WTC11 (cell line): Measurements from ENCODE around the gene SIKE1. TPM values are rescaled to one million over a fixed set of nuclear protein-coding genes. Genes with fewer than 3 reads are reported as not detected.

Source experiments
- ATAC-seq: fragments of 200-7000 bp; cut with Tn5 transposase; 2 replicates; pipeline ENCODE4 v1.10.0; 2021; ENCODE audit warnings: mild to moderate bottlenecking, moderate library complexity
- CTCF ChIA-PET: fragments of 300-600 bp; sonication (Branson Sonifier 250); formaldehyde crosslinking; loops from one replicate; lab custom pipeline; 2021; ENCODE audit warnings: antibody characterized with exemption; lab: Charles Lee
- POLR2A ChIA-PET: fragments of 350-600 bp; sonication (Branson Sonifier 250); formaldehyde crosslinking; loops from one replicate; lab custom pipeline; 2021; ENCODE audit warnings: antibody characterized with exemption; lab: Charles Lee
- DNase-seq: peaks from one replicate; pipeline ENCODE4 v3.0.0; 2021; ENCODE audit warnings: low spot score
- H3K27ac Mint-ChIP-seq: 2 replicates; pipeline ENCODE4 v1.8.0; 2021; ENCODE audit warnings: mixed read lengths
- H3K27me3 Mint-ChIP-seq: 2 replicates; pipeline ENCODE4 v1.8.0; 2021; ENCODE audit warnings: low read depth, mild to moderate bottlenecking, moderate library complexity, mixed read lengths
- H3K36me3 Mint-ChIP-seq: 2 replicates; pipeline ENCODE4 v1.8.0; 2021; ENCODE audit warnings: mixed read lengths
- H3K4me1 Mint-ChIP-seq: 2 replicates; pipeline ENCODE4 v1.8.0; 2022; ENCODE audit warnings: mixed read lengths
- H3K4me3 Mint-ChIP-seq: 2 replicates; pipeline ENCODE4 v1.8.0; 2021; ENCODE audit warnings: mild to moderate bottlenecking, moderate library complexity, mixed read lengths
- H3K9me3 Mint-ChIP-seq: 2 replicates; pipeline ENCODE4 v1.8.0; 2021; ENCODE audit warnings: mixed read lengths
- ARID4B ChIP-seq: sonication (generic); formaldehyde crosslinking; IDR thresholded peaks from 2 replicates; pipeline ENCODE4 v1.8.0; 2023; ENCODE audit warnings: missing genetic modification reagents, mild to moderate bottlenecking, borderline replicate concordance
- CBFB ChIP-seq: sonication (generic); formaldehyde crosslinking; IDR thresholded peaks from 2 replicates; pipeline ENCODE4 v1.8.1; 2022; ENCODE audit warnings: mild to moderate bottlenecking, low read depth, missing genetic modification reagents
- CREM ChIP-seq: sonication (generic); formaldehyde crosslinking; IDR thresholded peaks from 2 replicates; pipeline ENCODE4 v1.8.1; 2022; ENCODE audit warnings: mild to moderate bottlenecking, missing genetic modification reagents, moderate library complexity
- ELF4 ChIP-seq: sonication (generic); formaldehyde crosslinking; IDR thresholded peaks from 2 replicates; pipeline ENCODE4 v1.8.1; 2022; ENCODE audit warnings: low read depth, mild to moderate bottlenecking, moderate library complexity, missing genetic modification reagents
- JUN ChIP-seq: sonication (generic); formaldehyde crosslinking; IDR thresholded peaks from 2 replicates; pipeline ENCODE4 v1.8.0; 2023; ENCODE audit warnings: mild to moderate bottlenecking, missing genetic modification reagents
- MAX ChIP-seq: sonication (generic); formaldehyde crosslinking; IDR thresholded peaks from 2 replicates; pipeline ENCODE4 v1.8.0; 2022; ENCODE audit warnings: mild to moderate bottlenecking, missing genetic modification reagents
- MLX ChIP-seq: sonication (generic); formaldehyde crosslinking; IDR thresholded peaks from 2 replicates; pipeline ENCODE4 v1.8.1; 2023; ENCODE audit warnings: mild to moderate bottlenecking, missing genetic modification reagents, moderate library complexity
- NFE2L1 ChIP-seq: sonication (generic); formaldehyde crosslinking; IDR thresholded peaks from 2 replicates; pipeline ENCODE4 v1.8.1; 2023; ENCODE audit warnings: missing genetic modification reagents
- RORB ChIP-seq: fragments of 250-450 bp; sonication (Bioruptor Pico); IDR thresholded peaks from 2 replicates; pipeline ENCODE4 v1.9.0; 2021; ENCODE audit warnings: mild to moderate bottlenecking
- SMAD3 ChIP-seq: sonication (generic); formaldehyde crosslinking; IDR thresholded peaks from 2 replicates; pipeline ENCODE4 v1.8.0; 2022; ENCODE audit warnings: missing genetic modification reagents, mild to moderate bottlenecking, borderline replicate concordance
- TEAD1 ChIP-seq: sonication (generic); formaldehyde crosslinking; IDR thresholded peaks from 2 replicates; pipeline ENCODE4 v1.8.0; 2022; ENCODE audit warnings: mild to moderate bottlenecking, missing genetic modification reagents
- TEAD4 ChIP-seq: sonication (generic); formaldehyde crosslinking; IDR thresholded peaks from 2 replicates; pipeline ENCODE4 v1.8.0; 2022; ENCODE audit warnings: mild to moderate bottlenecking, missing genetic modification reagents
- ZMAT4 ChIP-seq: fragments of 250-450 bp; sonication (Bioruptor Pico); IDR thresholded peaks from 2 replicates; pipeline ENCODE4 v1.9.0; 2021; ENCODE audit warnings: mild to moderate bottlenecking
- ZNF219 ChIP-seq: sonication (generic); formaldehyde crosslinking; IDR thresholded peaks from 2 replicates; pipeline ENCODE4 v1.8.0; 2023; ENCODE audit warnings: missing genetic modification reagents, mild to moderate bottlenecking, borderline replicate concordance
- ZNF263 ChIP-seq: sonication (generic); formaldehyde crosslinking; IDR thresholded peaks from 2 replicates; pipeline ENCODE4 v1.8.1; 2022; ENCODE audit warnings: low read depth, mild to moderate bottlenecking, moderate library complexity, missing genetic modification reagents
- ZNF281 ChIP-seq: sonication (generic); formaldehyde crosslinking; IDR thresholded peaks from 2 replicates; pipeline ENCODE4 v1.8.0; 2023; ENCODE audit warnings: mild to moderate bottlenecking, missing genetic modification reagents
- ZNF317 ChIP-seq: sonication (generic); formaldehyde crosslinking; IDR thresholded peaks from 2 replicates; pipeline ENCODE4 v1.8.1; 2023; ENCODE audit warnings: low read depth, mild to moderate bottlenecking, moderate library complexity, missing genetic modification reagents, borderline replicate concordance
- ZNF396 ChIP-seq: fragments of 250-450 bp; sonication (Bioruptor Pico); IDR thresholded peaks from 2 replicates; pipeline ENCODE4 v1.8.0; 2021; ENCODE audit warnings: mild to moderate bottlenecking, moderate library complexity, borderline replicate concordance
- total RNA-seq: library from RNA; stranded (reverse); gene quantifications from 3 replicates; pipeline ENCODE4 v1.2.3, GENCODE V29; 2021
- TF ChIP-seq, protein P1 (sequence below): sonication (generic); formaldehyde crosslinking; IDR thresholded peaks from 2 replicates; pipeline ENCODE4 v1.8.0; 2022; ENCODE audit warnings: mild to moderate bottlenecking, missing genetic modification reagents
- TF ChIP-seq, protein P2 (sequence below): sonication (generic); formaldehyde crosslinking; conservative IDR thresholded peaks from 2 replicates; pipeline ENCODE4 v1.8.1; 2022; ENCODE audit warnings: mild to moderate bottlenecking, missing genetic modification reagents

Gene SIKE1
- total RNA-seq, 1 experiment from 2014 or later = 68.7 TPM

DNA sequence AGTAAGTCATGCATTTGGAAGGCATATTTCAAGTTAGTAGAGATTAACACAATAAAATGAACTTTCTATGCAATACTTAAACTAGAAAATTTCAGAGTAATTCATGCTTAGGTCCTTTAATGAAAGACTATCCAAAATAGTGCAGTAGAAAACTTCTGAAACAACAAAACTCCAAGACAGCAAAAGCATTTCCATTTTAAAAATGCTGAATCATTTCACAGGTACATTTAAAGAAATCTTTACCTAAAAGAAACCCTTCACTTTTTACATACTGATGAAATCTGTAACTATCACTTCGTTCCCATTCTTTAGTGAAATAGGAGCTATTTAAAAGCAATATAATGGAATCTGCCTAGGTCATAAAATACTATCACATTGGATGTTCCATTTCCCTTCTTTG is 40.2 kb downstream of the SIKE1 start (continued):
- TF ChIP-seq, protein P1, sequence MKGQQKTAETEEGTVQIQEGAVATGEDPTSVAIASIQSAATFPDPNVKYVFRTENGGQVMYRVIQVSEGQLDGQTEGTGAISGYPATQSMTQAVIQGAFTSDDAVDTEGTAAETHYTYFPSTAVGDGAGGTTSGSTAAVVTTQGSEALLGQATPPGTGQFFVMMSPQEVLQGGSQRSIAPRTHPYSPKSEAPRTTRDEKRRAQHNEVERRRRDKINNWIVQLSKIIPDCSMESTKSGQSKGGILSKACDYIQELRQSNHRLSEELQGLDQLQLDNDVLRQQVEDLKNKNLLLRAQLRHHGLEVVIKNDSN (CRISPR knock-in tag) = no peak
- no peak for TF ChIP-seq ZNF317
- TF ChIP-seq JUN (CRISPR knock-in tag) = no peak
- TF ChIP-seq CREM (CRISPR knock-in tag) = no peak
- no peak for TF ChIP-seq SMAD3 (CRISPR knock-in tag)
- no peak for TF ChIP-seq CBFB

DNA sequence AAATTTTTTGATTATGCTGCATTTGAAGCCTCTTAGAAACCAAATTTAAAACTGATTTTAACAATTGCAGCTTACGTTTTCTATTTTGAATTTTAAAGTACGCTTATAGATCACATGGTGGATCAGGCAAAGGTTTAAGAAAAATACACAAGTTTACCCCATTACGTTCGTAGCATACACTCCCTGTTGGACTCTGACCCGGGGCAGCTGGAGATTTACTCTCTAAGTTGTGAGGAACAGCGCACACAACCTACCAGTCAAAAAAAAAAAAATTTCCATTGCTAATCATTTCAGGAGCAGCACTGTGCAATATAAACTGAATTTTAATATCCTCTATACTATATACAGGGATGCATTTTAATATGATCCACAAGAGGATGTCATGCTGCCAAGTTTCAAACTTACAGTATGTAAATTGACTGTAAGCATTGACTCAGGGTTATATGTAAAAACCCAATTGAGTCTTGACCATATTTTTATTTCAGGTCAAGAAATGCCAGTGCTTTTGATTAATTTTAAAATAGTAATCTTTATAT is 43.1 kb downstream of the SIKE1 start:
- Mint-ChIP-seq H3K4me3 (no peak overlapping the region), H3K36me3 (peaks cover 74% of the 10 kb centered on the region)

GRCh38 chr1:114735479-114735878 is 45.0 kb downstream of the SIKE1 start:
- no peak for TF ChIP-seq ARID4B
- H3K4me1 Mint-ChIP-seq = no peaks in the 10 kb centered on the region
- H3K4me3 Mint-ChIP-seq = no peak overlapping the region
- H3K27me3 Mint-ChIP-seq = no peaks in the 10 kb centered on the region
- DNase-seq (no peak), ATAC-seq (no peak)
- H3K9me3 Mint-ChIP-seq = no peaks in the 10 kb centered on the region
- ChIA-PET POLR2A (no interaction called here), CTCF (no interaction called here)
- H3K27ac Mint-ChIP-seq = no peak overlapping the region
- peaks cover 87% of the 10 kb centered on the region for H3K36me3 Mint-ChIP-seq

More for the DNA sequence above, 43.1 kb downstream of the SIKE1 start:
- DNase-seq (no peak), ATAC-seq (no peak)
- H3K27ac Mint-ChIP-seq = no peak overlapping the region
- TF ChIP-seq ZNF281 (CRISPR knock-in tag) (no peak), MLX (CRISPR knock-in tag) (no peak), RORB (CRISPR knock-in tag) (no peak)
- ChIA-PET POLR2A (no interaction called here), CTCF (no interaction called here)
- no peaks in the 10 kb centered on the region for H3K9me3 Mint-ChIP-seq
- 0 out of 2 replicates have a peak, but pooled peaks cover 2% of the 10 kb centered on the region for H3K4me1 Mint-ChIP-seq
- H3K27me3 Mint-ChIP-seq = no peaks in the 10 kb centered on the region

DNA sequence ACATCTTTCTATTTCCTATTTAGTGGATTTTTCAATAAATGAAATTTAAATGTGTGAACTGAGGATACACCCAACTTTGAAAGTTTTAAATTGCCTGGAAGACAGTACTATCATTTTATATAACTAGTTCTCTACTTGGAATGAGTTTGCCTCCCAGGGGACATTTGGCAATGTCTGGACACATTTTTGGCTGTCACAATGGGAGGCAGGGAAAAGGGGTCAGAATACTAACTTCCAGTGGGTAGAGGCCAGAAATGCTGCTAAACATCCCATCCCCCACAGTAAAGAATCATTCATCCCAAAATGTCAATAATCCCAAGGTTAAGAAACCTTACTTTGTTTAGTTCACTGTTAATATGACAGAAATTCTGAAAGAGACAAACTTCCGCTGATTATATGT is 50.7 kb downstream of the SIKE1 start:
- H3K4me1 Mint-ChIP-seq = no peaks in the 10 kb centered on the region
- ATAC-seq (no peak), DNase-seq (no peak)
- POLR2A ChIA-PET = no interaction called here
- H3K36me3 Mint-ChIP-seq = peaks cover 94% of the 10 kb centered on the region
- no peak overlapping the region for H3K4me3 Mint-ChIP-seq
- H3K9me3 Mint-ChIP-seq = no peaks in the 10 kb centered on the region
- CTCF ChIA-PET = no interaction called here
- H3K27ac Mint-ChIP-seq = no peak overlapping the region
- H3K27me3 Mint-ChIP-seq = no peaks in the 10 kb centered on the region
- TF ChIP-seq ZNF219 (CRISPR knock-in tag) (no peak), MAX (CRISPR knock-in tag) (no peak), TEAD1 (CRISPR knock-in tag) (no peak), TEAD4 (CRISPR knock-in tag) (no peak), SMAD3 (CRISPR knock-in tag) (no peak), ELF4 (no peak), ZMAT4 (CRISPR knock-in tag) (no peak), ZNF263 (CRISPR knock-in tag) (no peak), NFE2L1 (CRISPR knock-in tag) (no peak), ZNF396 (no peak)
- TF ChIP-seq, protein P2, sequence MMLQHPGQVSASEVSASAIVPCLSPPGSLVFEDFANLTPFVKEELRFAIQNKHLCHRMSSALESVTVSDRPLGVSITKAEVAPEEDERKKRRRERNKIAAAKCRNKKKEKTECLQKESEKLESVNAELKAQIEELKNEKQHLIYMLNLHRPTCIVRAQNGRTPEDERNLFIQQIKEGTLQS (CRISPR knock-in tag) = no peak
